22Rv1 (cell line): ENCODE measurements around the gene RBM33.

Experiments used
- H3K27ac ChIP-seq: fragments of 450-650 bp; 2 replicates; pipeline ENCODE4 v1.5.1; 2017
- ZFX ChIP-seq: fragments of 450-650 bp; IDR thresholded peaks from 2 replicates; pipeline ENCODE4 v1.6.1; 2017; ENCODE audit warnings: antibody characterized with exemption, borderline replicate concordance
- TF ChIP-seq, protein P1 (sequence below): fragments of 450-650 bp; IDR thresholded peaks from 2 replicates; pipeline ENCODE4 v1.5.1; 2017; ENCODE audit warnings: mild to moderate bottlenecking

RBM33 gene

DNA sequence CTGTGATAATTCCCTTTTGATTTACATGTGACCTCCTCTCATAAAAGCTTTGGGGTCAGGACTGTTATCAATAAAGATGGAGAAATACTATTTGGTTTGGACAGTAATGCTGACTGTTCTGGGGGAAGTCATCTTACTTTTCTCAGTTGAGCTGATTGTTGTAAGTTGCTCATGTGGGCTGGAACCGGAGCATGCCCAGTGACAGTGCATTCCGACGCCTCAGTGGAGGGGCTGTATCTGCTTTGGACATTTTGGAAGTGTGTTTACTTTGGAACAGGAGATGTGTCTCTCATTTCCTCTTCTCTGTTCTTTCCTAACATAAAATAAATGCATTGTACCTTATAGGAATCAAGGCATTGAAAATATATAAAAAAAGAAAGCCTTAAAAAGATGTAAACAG is 30.1 kb downstream of the RBM33 start:
- H3K27ac ChIP-seq, result no peak overlapping the region
- TF ChIP-seq ZFX, result no peak
- TF ChIP-seq, protein P1, sequence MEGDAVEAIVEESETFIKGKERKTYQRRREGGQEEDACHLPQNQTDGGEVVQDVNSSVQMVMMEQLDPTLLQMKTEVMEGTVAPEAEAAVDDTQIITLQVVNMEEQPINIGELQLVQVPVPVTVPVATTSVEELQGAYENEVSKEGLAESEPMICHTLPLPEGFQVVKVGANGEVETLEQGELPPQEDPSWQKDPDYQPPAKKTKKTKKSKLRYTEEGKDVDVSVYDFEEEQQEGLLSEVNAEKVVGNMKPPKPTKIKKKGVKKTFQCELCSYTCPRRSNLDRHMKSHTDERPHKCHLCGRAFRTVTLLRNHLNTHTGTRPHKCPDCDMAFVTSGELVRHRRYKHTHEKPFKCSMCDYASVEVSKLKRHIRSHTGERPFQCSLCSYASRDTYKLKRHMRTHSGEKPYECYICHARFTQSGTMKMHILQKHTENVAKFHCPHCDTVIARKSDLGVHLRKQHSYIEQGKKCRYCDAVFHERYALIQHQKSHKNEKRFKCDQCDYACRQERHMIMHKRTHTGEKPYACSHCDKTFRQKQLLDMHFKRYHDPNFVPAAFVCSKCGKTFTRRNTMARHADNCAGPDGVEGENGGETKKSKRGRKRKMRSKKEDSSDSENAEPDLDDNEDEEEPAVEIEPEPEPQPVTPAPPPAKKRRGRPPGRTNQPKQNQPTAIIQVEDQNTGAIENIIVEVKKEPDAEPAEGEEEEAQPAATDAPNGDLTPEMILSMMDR, result no peak

DNA sequence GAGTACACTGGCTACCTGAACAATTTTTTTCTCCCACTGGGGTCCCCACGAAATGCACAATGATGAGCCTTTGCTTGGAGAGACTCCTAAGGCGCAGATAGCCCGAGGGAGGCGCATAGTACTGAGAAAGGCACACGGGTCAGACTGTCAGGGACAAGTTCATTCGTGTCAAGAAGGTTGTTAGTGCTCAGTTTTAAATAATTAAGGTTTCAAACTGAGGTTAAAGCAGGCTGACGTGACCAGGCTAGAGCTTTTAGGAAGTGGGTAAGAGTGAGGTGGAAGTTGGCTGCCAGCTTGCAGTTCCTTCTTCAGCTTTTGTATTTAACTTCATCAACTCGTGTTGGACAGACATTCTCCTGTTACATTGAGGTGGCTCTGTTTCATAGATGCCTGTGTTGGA is 31.6 kb downstream of the RBM33 start:
- no peak overlapping the region for H3K27ac ChIP-seq
- TF ChIP-seq, protein P1, result no peak
- no peak for TF ChIP-seq ZFX

DNA sequence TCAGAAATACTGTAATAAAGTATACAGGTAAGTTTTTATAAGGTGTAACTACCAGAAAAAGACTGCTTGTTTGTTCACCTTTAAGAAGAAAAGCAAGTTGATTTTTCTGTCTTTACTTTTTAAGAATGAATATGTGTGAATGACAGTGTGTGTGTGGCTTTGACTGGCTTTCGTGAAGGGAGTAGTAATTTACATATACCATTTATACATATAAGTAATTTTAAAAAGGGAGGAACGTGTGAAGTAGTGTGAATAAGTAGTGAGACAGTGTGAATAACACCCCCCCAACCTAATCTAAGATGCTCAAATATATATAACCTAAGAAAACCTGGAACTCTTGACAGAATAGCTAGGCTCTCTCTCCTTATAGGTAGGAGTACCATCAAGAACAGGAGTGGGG is 33.2 kb downstream of the RBM33 start:
- TF ChIP-seq, protein P1, result no peak
- no peak for TF ChIP-seq ZFX
- no peak overlapping the region for H3K27ac ChIP-seq

DNA sequence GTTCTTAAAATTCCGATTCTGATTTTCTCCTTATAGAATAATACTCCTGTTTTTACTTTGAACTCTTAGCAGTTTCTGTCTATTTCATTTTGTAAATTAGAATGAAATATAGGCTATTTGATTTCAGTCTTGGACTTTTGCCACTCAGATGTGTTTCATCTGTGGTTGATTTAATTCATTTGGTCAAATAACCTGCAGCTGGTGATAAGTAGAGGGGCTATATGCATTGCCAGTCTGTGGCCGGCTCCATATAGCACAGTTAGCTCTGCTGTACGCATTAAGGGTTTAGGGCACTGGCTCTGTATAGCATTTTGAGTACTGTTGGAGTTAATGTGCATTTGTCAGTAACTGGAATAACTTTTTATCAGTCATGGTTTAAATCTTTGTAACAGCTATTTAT is 35.7 kb downstream of the RBM33 start:
- H3K27ac ChIP-seq, result no peak overlapping the region
- no peak for TF ChIP-seq ZFX
- TF ChIP-seq, protein P1, result no peak

GRCh38 chr7:155680864-155681263 is 36.4 kb downstream of the RBM33 start:
- H3K27ac ChIP-seq, result no peak overlapping the region
- no peak for TF ChIP-seq ZFX
- TF ChIP-seq, protein P1, result no peak

GRCh38 chr7:155681663-155682062 is 37.2 kb downstream of the RBM33 start:
- no peak overlapping the region for H3K27ac ChIP-seq
- no peak for TF ChIP-seq ZFX
- TF ChIP-seq, protein P1, result no peak

DNA sequence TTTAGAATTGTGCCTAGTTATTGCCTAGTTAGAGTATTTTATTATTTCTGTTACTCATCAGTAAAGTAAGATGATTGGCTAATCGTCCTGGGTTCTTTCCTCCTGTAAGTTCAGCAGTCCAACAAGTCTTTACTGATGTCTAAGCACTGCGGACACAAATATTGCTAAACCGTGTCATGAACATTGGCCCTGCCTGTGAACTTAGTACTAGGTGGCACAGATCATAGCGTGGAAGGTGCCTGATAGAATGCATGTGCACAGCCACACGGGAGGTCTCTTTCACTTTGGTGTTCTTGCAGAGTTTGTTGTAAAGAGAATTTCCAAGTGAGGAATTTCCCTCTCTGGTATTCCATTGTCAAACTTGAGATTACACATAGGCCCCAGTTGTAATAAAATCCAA is 38.0 kb downstream of the RBM33 start:
- H3K27ac ChIP-seq, result no peak overlapping the region
- TF ChIP-seq, protein P1, result no peak
- TF ChIP-seq ZFX, result no peak
